BLaER1 treated with 17β-estradiol and CSF1 and Interleukin-3, amounts not matched to agents 10 nM and 100 nM (cell line): ENCODE data around the gene OR2F2.

ENCODE experiments used
- H3K27ac ChIP-seq, 11 experiments: shearing (Covaris generic); formaldehyde crosslinking; 2 replicates each; pipeline ENCODE4 v1.8.1; 2022
- H3K27me3 ChIP-seq, 11 experiments: shearing (Covaris generic); formaldehyde crosslinking; 2 replicates each; pipeline ENCODE4 v1.8.1; 2022
- H3K36me3 ChIP-seq, 11 experiments: shearing (Covaris generic); formaldehyde crosslinking; 2 replicates each; pipeline ENCODE4 v1.8.1; 2022
- H3K4me1 ChIP-seq, 10 experiments: shearing (Covaris generic); formaldehyde crosslinking; 2 replicates each; pipeline ENCODE4 v1.8.1; 2022
- H3K4me2 ChIP-seq, 11 experiments: shearing (Covaris generic); formaldehyde crosslinking; 2 replicates each; pipeline ENCODE4 v1.8.1; 2022
- H3K4me3 ChIP-seq, 10 experiments: shearing (Covaris generic); formaldehyde crosslinking; 2 replicates each; pipeline ENCODE4 v1.8.1; 2022
- H3K9ac ChIP-seq, 11 experiments: shearing (Covaris generic); formaldehyde crosslinking; 2 replicates each; pipeline ENCODE4 v1.8.1; 2022
- H3K9me3 ChIP-seq, 11 experiments: shearing (Covaris generic); formaldehyde crosslinking; replicated peaks in 1 of 11; 2 replicates each; pipeline ENCODE4 v1.8.1; 2022
- H4K20me1 ChIP-seq, 11 experiments: shearing (Covaris generic); formaldehyde crosslinking; 2 replicates each; pipeline ENCODE4 v1.8.1; 2022
- Cebpa-rat ChIP-seq, 11 experiments: shearing (Covaris generic); IDR thresholded peaks; 2 replicates each; pipeline ENCODE4 v1.8.1; 2022

The OR2F2 gene

DNA sequence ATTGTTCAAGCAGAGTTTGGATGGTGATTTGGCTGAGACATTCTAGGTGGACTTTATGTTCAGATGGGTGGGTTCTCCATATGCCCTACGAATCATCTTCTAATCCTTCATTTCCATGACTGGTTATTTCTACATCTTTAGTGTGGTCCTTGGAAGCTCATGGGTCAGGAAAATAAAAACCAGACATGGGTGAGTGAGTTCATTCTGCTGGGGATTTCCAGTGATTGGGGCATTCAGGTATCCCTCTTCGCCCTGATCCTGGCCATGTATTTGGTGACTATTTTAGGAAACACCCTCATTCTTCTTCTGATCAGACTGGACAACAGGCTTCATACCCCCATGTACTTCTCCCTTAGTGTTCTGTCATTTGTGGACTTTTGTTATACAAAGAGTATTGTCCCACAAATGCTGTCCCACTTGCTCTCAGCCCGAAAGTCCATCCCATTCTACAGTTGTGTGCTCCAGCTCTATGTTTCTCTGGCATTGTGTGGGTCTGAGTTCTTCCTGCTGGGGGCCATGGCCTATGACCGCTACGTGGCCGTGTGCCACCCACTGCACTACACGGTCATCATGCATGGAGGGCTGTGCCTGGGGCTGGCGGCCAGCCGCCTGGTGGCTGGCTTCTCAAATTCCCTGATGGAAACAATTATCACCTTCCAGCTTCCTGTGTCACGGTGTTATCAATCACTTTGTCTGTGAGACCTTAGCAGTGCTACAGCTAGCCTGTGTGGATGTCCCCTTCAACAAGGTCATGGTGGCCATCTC lies 45.9 kb downstream of the OR2F2 start:
- H3K4me2 ChIP-seq = no peak overlapping the region
- H3K4me1 ChIP-seq = no peaks in the 10 kb centered on the region
- no peaks in the 10 kb centered on the region for H3K27me3 ChIP-seq
- no peaks in the 10 kb centered on the region for H3K36me3 ChIP-seq
- H4K20me1 ChIP-seq = no peaks in the 10 kb centered on the region
- H3K9ac ChIP-seq = no peak overlapping the region
- peaks cover 0 to 13% (median 6%) of the 10 kb centered on the region in 11 experiments; a peak in 10 of 22 replicates for H3K9me3 ChIP-seq
- H3K4me3 ChIP-seq = no peak overlapping the region
- H3K27ac ChIP-seq = no peak overlapping the region
- no peak for TF ChIP-seq Cebpa-rat (IDR thresholded peaks at IDR 0.05)

- H3K36me3 ChIP-seq = no peaks in the 10 kb centered on the region
- H3K27me3 ChIP-seq = no peaks in the 10 kb centered on the region
- no peak for TF ChIP-seq Cebpa-rat (IDR thresholded peaks at IDR 0.05)
- no peak overlapping the region for H3K4me2 ChIP-seq
- H3K4me1 ChIP-seq = no peaks in the 10 kb centered on the region
- no peak overlapping the region for H3K9ac ChIP-seq
- peaks cover 0 to 14% (median 6%) of the 10 kb centered on the region in 11 experiments; a peak in 13 of 22 replicates for H3K9me3 ChIP-seq
- H3K4me3 ChIP-seq = no peak overlapping the region
- H3K27ac ChIP-seq = no peak overlapping the region
- no peaks in the 10 kb centered on the region for H4K20me1 ChIP-seq
These were observed 48.9 kb downstream of the OR2F2 start for GRCh38 chr7:143983960-143984359.
